BE2C (cell line): Measurements from ENCODE around the gene DUSP22.

Experiments used
- DNase-seq: peaks from one replicate; pipeline ENCODE4 v3.0.0-alpha.2; 2020
- H3K27me3 ChIP-seq: fragments of 250-450 bp; sonication (Bioruptor Pico); 2 replicates; pipeline ENCODE4 v1.5.1; 2020; ENCODE audit warnings: mild to moderate bottlenecking
- H3K36me3 ChIP-seq: fragments of 250-450 bp; sonication (Bioruptor Pico); 2 replicates; pipeline ENCODE4 v1.5.1; 2020; ENCODE audit warnings: mild to moderate bottlenecking
- H3K4me1 ChIP-seq: fragments of 250-450 bp; sonication (Bioruptor Pico); 2 replicates; pipeline ENCODE4 v1.5.1; 2020
- H3K4me3 ChIP-seq: 2 replicates; pipeline ENCODE4 v1.5.1; 2011; ENCODE audit warnings: low read depth, low read length
- H3K9me3 ChIP-seq: fragments of 250-450 bp; sonication (Bioruptor Pico); 2 replicates; pipeline ENCODE4 v1.5.1; 2020
- TF ChIP-seq, protein P1 (sequence below): IDR thresholded peaks from 2 replicates; pipeline ENCODE4 v1.5.1; 2012; ENCODE audit warnings: mild to moderate bottlenecking, low read depth, low read length

The DUSP22 gene

DNA sequence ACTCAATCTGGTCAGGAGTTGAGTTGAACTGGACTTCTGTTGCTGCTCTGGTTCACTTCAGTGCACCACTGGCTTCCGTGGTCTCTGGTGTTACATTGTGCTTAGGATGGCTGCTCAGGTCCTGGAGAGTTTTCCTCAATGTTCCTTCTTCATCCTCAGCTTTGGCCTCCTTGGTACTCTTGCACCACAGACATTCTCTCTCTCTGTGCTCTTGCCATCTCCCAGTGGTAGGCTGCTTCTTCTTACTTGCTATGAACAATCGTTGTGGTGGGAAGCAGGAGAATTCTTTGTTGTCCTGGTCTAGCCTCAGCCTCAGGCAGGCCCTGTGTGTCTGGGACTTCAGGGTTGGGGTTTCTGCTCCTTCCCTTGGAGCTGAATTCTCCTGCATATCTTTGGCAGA is 14.5 kb upstream of the DUSP22 start:
- DNase-seq = no peak
- TF ChIP-seq, protein P1, sequence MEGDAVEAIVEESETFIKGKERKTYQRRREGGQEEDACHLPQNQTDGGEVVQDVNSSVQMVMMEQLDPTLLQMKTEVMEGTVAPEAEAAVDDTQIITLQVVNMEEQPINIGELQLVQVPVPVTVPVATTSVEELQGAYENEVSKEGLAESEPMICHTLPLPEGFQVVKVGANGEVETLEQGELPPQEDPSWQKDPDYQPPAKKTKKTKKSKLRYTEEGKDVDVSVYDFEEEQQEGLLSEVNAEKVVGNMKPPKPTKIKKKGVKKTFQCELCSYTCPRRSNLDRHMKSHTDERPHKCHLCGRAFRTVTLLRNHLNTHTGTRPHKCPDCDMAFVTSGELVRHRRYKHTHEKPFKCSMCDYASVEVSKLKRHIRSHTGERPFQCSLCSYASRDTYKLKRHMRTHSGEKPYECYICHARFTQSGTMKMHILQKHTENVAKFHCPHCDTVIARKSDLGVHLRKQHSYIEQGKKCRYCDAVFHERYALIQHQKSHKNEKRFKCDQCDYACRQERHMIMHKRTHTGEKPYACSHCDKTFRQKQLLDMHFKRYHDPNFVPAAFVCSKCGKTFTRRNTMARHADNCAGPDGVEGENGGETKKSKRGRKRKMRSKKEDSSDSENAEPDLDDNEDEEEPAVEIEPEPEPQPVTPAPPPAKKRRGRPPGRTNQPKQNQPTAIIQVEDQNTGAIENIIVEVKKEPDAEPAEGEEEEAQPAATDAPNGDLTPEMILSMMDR = no peak
- Histone ChIP-seq H3K9me3 (no peaks in the 10 kb centered on the region), H3K4me3 (no peak overlapping the region), H3K36me3 (no peaks in the 10 kb centered on the region), H3K27me3 (peaks cover 2% of the 10 kb centered on the region; the same call in 1 of the 2 replicates), H3K4me1 (no peaks in the 10 kb centered on the region)

DNA sequence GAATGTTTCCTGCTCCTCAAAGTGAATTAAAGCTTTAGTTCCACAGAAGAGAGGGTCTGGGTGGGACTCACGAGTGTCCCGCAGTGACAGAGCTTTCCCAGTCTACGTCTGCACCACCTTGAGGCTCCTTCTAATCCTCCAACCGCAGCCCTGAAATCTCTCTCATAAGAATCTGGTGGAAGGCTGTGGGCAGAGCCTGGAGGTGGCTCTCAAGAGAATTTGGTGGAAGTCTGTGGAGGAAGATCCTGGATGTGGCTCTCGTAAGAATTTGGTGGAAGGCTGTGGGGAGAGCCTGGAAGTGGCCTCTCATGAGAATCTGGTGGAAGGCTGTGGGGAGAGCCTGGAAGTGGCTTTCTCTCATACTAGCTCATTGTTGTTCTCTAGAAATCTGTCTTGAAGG is 13.8 kb upstream of the DUSP22 start:
- TF ChIP-seq, protein P1 = no peak
- no peak for DNase-seq
- Histone ChIP-seq H3K27me3 (peaks cover 5% of the 10 kb centered on the region), H3K4me1 (no peaks in the 10 kb centered on the region), H3K36me3 (no peaks in the 10 kb centered on the region), H3K4me3 (no peak overlapping the region), H3K9me3 (no peaks in the 10 kb centered on the region)

DNA sequence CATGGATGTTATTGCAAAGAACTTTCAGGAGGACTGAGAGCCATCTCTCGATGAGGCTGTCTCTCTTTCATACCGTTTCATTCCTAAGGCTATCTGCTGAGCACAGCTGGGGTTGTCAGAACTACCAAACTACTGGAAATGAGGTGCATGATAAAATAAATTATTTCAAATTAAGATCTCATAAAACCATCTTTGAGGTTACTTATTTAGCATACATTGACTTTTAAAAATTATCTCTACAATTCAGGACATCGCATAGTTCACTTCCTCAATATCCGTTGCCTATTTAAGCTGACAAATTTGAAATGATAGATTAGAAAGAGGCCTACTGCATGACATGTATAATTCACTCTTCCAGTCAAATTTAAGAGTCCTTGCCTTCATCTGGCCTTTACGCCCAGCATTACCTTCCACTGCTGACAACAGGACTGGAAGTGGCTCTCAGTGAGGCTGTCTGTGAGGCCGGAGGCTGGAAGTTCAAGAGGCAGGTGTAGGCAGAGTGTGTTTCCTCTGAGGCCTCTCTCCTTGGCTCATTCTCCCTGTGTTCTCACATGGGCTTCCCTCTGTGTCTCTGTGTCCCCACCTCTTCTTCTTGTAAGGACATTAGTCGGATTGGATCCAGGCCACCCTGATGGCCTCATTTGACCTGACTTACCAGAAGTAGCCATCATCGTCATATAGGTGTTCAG is 12.8 kb upstream of the DUSP22 start:
- no peak overlapping the region for H3K4me3 ChIP-seq

DNA sequence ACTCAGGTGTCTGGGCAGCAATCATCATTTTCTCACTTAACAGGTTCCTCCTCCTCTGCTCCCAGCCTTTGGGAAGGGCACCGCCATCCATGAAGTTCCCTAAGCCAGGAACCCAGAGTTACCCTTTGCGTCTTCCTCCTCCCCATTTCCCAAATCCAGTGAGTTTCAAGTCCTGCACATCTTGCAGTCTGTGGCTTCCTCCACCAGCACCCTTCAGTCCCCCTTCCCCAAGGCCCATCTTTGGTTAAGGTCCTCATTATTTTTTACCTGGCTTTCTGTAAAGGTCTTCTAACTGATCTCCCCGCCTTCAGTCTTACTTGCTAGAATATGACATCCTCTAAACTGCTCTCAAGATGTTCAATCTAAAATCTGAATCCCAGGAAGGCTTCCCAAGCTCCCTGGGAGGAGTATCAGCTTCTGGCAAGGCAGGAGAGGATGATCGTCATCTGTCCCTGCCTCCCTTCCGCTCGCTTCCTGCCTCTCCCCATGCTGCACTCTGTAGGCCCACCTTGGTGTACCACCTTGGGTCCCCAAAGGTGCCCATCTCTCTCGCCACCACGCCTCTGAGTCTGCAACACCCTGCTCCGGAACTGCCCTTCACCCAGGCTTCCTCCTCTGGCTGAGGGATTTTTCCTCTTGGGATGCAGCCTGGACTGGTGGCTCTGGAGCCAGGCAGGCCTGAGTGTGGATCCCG is 11.4 kb upstream of the DUSP22 start:
- TF ChIP-seq, protein P1 = no peak
- H3K4me1 ChIP-seq = no peaks in the 10 kb centered on the region
- no peaks in the 10 kb centered on the region for H3K9me3 ChIP-seq
- no peak overlapping the region for H3K4me3 ChIP-seq
- no peaks in the 10 kb centered on the region for H3K36me3 ChIP-seq
- H3K27me3 ChIP-seq = peaks cover 10% of the 10 kb centered on the region
- no peak for DNase-seq

More for the DNA sequence above, 12.8 kb upstream of the DUSP22 start:
- no peaks in the 10 kb centered on the region for H3K36me3 ChIP-seq
- H3K27me3 ChIP-seq = peaks cover 10% of the 10 kb centered on the region
- TF ChIP-seq, protein P1 = no peak
- no peaks in the 10 kb centered on the region for H3K4me1 ChIP-seq
- no peak for DNase-seq
- H3K9me3 ChIP-seq = no peaks in the 10 kb centered on the region

DNA sequence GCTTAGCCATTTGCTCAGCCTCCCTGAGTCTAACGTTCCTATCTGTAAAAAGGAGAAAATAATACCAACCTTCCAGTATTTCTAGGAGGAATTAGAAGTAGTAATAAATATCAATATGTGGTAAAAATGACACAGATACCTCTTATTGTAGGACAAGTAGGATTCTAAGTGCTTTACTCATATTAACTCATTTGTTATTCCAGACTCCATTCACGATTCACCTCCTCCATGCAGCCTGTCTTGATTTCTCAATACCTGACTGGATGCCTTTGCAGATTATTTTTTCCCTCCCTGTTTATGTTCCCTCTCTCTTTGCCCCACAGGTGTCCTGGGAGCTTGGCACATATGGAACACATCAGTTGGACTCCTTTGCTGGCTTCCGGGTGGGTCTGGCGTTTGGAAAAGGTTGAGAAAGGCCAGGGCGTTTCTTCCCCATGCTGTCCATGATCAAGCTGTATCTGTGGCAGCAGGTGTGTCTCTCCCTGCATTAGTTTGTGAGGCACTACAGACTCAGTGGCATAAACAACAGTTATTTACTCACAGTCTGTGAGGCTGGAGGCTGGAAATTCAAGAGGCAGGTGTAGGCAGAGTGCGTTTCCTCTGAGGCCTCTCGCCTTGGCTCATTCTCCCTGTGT is 10.7 kb upstream of the DUSP22 start:
- TF ChIP-seq, protein P1 = no peak

More for the DNA sequence above, 10.7 kb upstream of the DUSP22 start:
- peaks cover 10% of the 10 kb centered on the region for H3K27me3 ChIP-seq
- H3K4me1 ChIP-seq = no peaks in the 10 kb centered on the region
- no peaks in the 10 kb centered on the region for H3K36me3 ChIP-seq
- no peaks in the 10 kb centered on the region for H3K9me3 ChIP-seq
- no peak overlapping the region for H3K4me3 ChIP-seq
- DNase-seq = no peak
